Calu3 (cell line): ENCODE data around the gene SLC22A12. TPM values are rescaled to one million over a fixed set of nuclear protein-coding genes. Genes with fewer than 3 reads are reported as not detected.

ENCODE experiments used
- BruUV-seq: library from RNA; stranded (reverse); fragments of 400-500 nt; replicated peaks from 2 replicates; lab custom pipeline; 2021; lab: Mats Ljungman, UMichigan
- CTCF ChIA-PET: fragments of 300-600 bp; sonication (Branson Sonifier 250); formaldehyde crosslinking; loops from one replicate; lab custom pipeline; 2022; ENCODE audit warnings: antibody characterized with exemption; lab: Charles Lee
- DNase-seq: peaks from one replicate; pipeline ENCODE4 v3.0.0; 2022
- H3K27ac Mint-ChIP-seq: one replicate; pipeline ENCODE4 v1.8.0; 2022; ENCODE audit warnings: mixed read lengths; ENCODE audit not compliant: unreplicated experiment
- H3K27me3 Mint-ChIP-seq: one replicate; pipeline ENCODE4 v1.8.0; 2022; ENCODE audit warnings: mixed read lengths; ENCODE audit not compliant: unreplicated experiment
- H3K36me3 Mint-ChIP-seq: one replicate; pipeline ENCODE4 v1.8.0; 2022; ENCODE audit warnings: mild to moderate bottlenecking, moderate library complexity, mixed read lengths; ENCODE audit not compliant: insufficient read depth, unreplicated experiment
- H3K4me1 Mint-ChIP-seq: one replicate; pipeline ENCODE4 v1.8.0; 2022; ENCODE audit warnings: mild to moderate bottlenecking, low read depth, mixed read lengths; ENCODE audit not compliant: unreplicated experiment
- H3K4me3 Mint-ChIP-seq: one replicate; pipeline ENCODE4 v1.8.0; 2022; ENCODE audit warnings: mild to moderate bottlenecking, low read depth, moderate library complexity, mixed read lengths; ENCODE audit not compliant: unreplicated experiment
- H3K9me3 Mint-ChIP-seq: one replicate; pipeline ENCODE4 v1.8.0; 2022; ENCODE audit warnings: low read depth, mixed read lengths; ENCODE audit not compliant: unreplicated experiment
- intact Hi-C: fragments of 100-400 bp; cut with micrococcal nuclease; formaldehyde crosslinking; loops from one replicate; pipeline ENCODE4 v1.10.0; 2022; ENCODE audit not compliant: unreplicated experiment
- total RNA-seq: library from RNA; stranded (reverse); gene quantifications from 2 replicates; pipeline ENCODE4 v1.2.3, GENCODE V29; 2022
- TF ChIP-seq, protein P1 (sequence below): fragments of 200-600 bp; IDR thresholded peaks from one replicate; pipeline ENCODE4 v1.8.0; 2022; ENCODE audit warnings: antibody characterized with exemption; ENCODE audit not compliant: unreplicated experiment

The SLC22A12 gene
- total RNA-seq, 1 experiment from 2014 or later: not detected

DNA sequence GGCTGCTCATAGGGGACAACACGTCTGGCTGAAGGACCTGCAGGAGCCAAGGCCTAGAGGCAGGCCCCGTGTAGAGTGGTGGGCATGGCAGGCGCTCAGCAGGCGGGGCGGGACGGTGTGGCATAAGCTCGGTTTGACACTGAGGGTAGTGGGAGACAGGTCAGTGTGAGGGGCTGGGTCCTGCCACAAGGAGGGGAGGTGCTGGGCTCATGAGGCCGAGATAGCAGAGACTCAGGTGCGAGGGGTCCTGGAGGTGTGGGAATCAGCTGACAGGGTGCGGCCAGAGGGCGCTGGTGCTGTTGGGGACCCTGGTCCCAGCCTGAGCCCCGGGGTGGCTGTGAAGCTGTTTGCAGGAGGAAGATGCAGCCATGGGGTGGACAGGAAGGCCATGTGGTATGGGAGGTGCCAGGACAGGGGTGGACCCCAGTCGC lies 6.7 kb downstream of the SLC22A12 start:
- Mint-ChIP-seq H3K9me3 (no peaks in the 10 kb centered on the region), H3K4me1 (no peaks in the 10 kb centered on the region), H3K27ac (no peak overlapping the region), H3K36me3 (peaks cover 6% of the 10 kb centered on the region), H3K4me3 (no peak overlapping the region), H3K27me3 (peaks cover 14% of the 10 kb centered on the region)
- CTCF ChIA-PET: no interaction called here
- no TSS peak for BruUV-seq
- intact Hi-C loops: no loop called here
- DNase-seq: no peak
- TF ChIP-seq, protein P1, sequence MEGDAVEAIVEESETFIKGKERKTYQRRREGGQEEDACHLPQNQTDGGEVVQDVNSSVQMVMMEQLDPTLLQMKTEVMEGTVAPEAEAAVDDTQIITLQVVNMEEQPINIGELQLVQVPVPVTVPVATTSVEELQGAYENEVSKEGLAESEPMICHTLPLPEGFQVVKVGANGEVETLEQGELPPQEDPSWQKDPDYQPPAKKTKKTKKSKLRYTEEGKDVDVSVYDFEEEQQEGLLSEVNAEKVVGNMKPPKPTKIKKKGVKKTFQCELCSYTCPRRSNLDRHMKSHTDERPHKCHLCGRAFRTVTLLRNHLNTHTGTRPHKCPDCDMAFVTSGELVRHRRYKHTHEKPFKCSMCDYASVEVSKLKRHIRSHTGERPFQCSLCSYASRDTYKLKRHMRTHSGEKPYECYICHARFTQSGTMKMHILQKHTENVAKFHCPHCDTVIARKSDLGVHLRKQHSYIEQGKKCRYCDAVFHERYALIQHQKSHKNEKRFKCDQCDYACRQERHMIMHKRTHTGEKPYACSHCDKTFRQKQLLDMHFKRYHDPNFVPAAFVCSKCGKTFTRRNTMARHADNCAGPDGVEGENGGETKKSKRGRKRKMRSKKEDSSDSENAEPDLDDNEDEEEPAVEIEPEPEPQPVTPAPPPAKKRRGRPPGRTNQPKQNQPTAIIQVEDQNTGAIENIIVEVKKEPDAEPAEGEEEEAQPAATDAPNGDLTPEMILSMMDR: no peak

DNA sequence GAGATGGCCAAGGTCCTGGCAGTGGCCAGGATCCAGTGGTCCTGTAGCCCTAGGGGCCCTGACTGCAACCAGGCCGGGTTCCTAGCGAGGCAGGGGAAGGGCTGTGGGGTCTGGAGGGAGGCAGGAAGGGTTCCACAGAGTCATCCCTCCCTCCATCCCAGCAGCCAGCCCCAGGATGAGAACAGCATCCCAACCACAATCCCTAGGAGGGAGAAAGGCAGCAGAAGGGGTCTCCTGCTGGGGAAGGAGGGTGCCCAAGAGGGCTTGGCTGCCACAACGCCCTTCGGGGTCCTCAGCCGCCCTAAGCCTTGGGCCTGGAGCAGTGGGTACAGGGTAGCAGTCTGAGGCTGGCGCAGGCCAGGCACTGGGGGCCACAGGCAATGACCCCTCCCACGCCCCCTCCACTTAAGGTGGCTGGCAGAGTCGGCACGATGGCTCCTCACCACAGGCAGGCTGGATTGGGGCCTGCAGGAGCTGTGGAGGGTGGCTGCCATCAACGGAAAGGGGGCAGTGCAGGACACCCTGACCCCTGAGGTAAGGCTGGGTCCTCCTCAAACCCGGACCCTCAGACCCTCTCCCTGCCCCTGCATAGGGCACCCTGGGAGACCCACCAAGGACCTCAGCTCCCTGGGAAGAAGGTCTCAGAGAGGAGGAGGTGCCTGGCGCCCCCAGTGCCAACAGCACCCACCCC lies 7.2 kb downstream of the SLC22A12 start:
- Mint-ChIP-seq H3K4me3 (no peak overlapping the region), H3K27ac (no peak overlapping the region), H3K36me3 (peaks cover 6% of the 10 kb centered on the region), H3K9me3 (no peaks in the 10 kb centered on the region), H3K27me3 (peaks cover 14% of the 10 kb centered on the region), H3K4me1 (no peaks in the 10 kb centered on the region)
- TF ChIP-seq, protein P1: no peak
- DNase-seq: no peak
- CTCF ChIA-PET: no interaction called here
- intact Hi-C loops: no loop called here
- no TSS peak for BruUV-seq

DNA sequence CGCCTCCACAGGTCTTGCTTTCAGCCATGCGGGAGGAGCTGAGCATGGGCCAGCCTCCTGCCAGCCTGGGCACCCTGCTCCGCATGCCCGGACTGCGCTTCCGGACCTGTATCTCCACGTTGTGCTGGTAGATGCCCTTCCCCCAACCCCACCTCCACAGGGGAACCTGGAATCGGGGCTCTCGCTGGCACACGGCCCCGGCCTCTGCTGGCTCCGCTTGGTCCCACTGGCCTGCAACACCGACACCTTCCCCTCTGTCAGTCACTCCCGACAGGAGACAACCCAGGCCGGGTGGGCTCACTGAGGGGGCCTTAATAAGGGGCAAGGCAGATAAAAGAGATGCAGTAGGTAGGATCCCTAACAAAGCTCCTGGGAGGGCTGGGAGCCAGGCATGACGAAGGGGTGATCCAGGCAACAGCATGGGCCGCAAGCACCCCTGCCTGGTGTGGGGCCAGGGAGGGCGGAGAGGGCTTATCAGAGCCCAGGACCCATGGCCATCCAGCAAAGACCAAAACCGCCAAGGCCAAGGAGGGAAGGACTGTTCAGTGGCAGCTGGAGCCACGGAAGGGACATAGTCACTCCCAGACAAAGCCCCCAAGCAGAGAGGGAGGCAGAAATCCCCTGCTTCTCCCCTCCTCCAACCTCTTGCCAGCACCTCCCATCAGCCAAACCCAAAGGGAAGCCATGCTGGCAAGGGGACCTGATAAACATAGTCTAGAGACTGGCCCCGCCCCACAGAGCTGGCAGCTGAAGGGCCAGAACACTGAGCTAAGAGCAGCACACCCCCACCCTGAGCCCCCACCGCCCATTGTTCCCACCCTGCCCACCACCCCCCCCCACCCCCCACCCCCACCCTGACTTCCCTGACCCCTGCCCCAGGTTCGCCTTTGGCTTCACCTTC lies 8.0 kb downstream of the SLC22A12 start:
- intact Hi-C loops: no loop called here
- BruUV-seq: no TSS peak
- Mint-ChIP-seq H3K27ac (no peak overlapping the region), H3K4me3 (no peak overlapping the region), H3K9me3 (no peaks in the 10 kb centered on the region), H3K4me1 (no peaks in the 10 kb centered on the region), H3K27me3 (peaks cover 14% of the 10 kb centered on the region), H3K36me3 (peaks cover 6% of the 10 kb centered on the region)
- TF ChIP-seq, protein P1: no peak
- DNase-seq: no peak
- CTCF ChIA-PET: no interaction called here

DNA sequence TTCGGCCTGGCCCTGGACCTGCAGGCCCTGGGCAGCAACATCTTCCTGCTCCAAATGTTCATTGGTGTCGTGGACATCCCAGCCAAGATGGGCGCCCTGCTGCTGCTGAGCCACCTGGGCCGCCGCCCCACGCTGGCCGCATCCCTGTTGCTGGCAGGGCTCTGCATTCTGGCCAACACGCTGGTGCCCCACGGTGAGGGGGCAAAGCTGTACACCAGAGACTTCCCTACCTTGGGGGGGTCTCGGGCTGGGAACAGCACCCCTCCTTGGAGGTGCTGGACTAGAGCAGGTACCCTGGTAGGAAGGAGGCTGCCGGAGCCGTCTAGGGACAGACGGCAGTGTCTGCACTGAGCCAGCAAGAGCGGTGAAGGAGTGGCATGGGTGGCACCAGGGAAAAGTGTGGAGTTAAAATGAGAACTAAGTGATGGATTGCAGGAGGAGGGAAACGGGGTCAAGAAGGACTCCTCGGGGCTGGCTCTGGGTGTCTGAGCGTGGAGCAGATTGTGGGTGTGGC lies 8.7 kb downstream of the SLC22A12 start:
- H3K4me3 Mint-ChIP-seq: no peak overlapping the region
- H3K36me3 Mint-ChIP-seq: peaks cover 6% of the 10 kb centered on the region
- CTCF ChIA-PET: no interaction called here

More for the DNA sequence above, 8.7 kb downstream of the SLC22A12 start:
- Mint-ChIP-seq H3K9me3 (no peaks in the 10 kb centered on the region), H3K4me1 (no peaks in the 10 kb centered on the region), H3K27ac (no peak overlapping the region), H3K27me3 (peaks cover 21% of the 10 kb centered on the region)
- BruUV-seq: no TSS peak
- no peak for DNase-seq
- intact Hi-C loops: no loop called here
- TF ChIP-seq, protein P1: no peak
